ENCODE data around the gene SLC16A2.
"Not testable (repeated sequence)": the region's sequence is repeated elsewhere in the genome, so short reads cannot be mapped to it uniquely, and the experiment has no call there.

The SLC16A2 gene

GRCh38 chrX:74451450-74452198 is 30.3 kb downstream of the SLC16A2 start:
- ChIA-PET POLR2A (no interaction called here), CTCF (no interaction called here)
- DNase-seq (ENCODE audit: extremely low spot score) = no peak
- TF ChIP-seq FOXK2 (IDR thresholded peaks at IDR 0.05) (no peak), FOXM1 (IDR thresholded peaks at IDR 0.05; ENCODE audit: borderline replicate concordance) (no peak), LEF1 (IDR thresholded peaks at IDR 0.05; ENCODE audit: borderline replicate concordance) (no peak), FOXA1 (IDR thresholded peaks at IDR 0.05) (no peak), PKNOX1 (IDR thresholded peaks at IDR 0.05) (no peak)

GRCh38 chrX:74452199-74452481 is 30.8 kb downstream of the SLC16A2 start:
- ChIA-PET CTCF (no interaction called here), POLR2A (no interaction called here)
- TF ChIP-seq NFRKB (IDR thresholded peaks at IDR 0.05) (no peak), FOXM1 (IDR thresholded peaks at IDR 0.05; ENCODE audit: borderline replicate concordance) (no peak), SP1 (IDR thresholded peaks at IDR 0.05) (no peak), ARNT (IDR thresholded peaks at IDR 0.05) (no peak), ZNF384 (IDR thresholded peaks at IDR 0.05) (no peak), BHLHE40 (IDR thresholded peaks at IDR 0.05; ENCODE audit: borderline replicate concordance) (no peak), ELF4 (IDR thresholded peaks at IDR 0.05) (no peak), PKNOX1 (IDR thresholded peaks at IDR 0.05) (no peak), LEF1 (IDR thresholded peaks at IDR 0.05; ENCODE audit: borderline replicate concordance) (no peak), HDGF (IDR thresholded peaks at IDR 0.05; ENCODE audit: borderline replicate concordance) (no peak), L3MBTL2 (conservative IDR thresholded peaks at IDR 0.05) (no peak), CTBP1 (IDR thresholded peaks at IDR 0.05; ENCODE audit: borderline replicate concordance) (no peak), FOXA1 (IDR thresholded peaks at IDR 0.05) (no peak), FOXK2 (IDR thresholded peaks at IDR 0.05) (no peak)
- no peak for DNase-seq (ENCODE audit: extremely low spot score)

GRCh38 chrX:74453178-74453577 is 31.9 kb downstream of the SLC16A2 start:
- ChIA-PET CTCF (no interaction called here), POLR2A (no interaction called here)

GRCh38 chrX:74454233-74454632 is 32.9 kb downstream of the SLC16A2 start:
- CTCF ChIA-PET; DNase-seq (ENCODE audit: extremely low spot score); POLR2A ChIA-PET: not testable (repeated sequence)

More at GRCh38 chrX:74453178-74453577, 31.9 kb downstream of the SLC16A2 start:
- no peak for DNase-seq (ENCODE audit: extremely low spot score)
- no peak for TF ChIP-seq BHLHE40 (IDR thresholded peaks at IDR 0.05; ENCODE audit: borderline replicate concordance)
- no peak for TF ChIP-seq FOXK2 (IDR thresholded peaks at IDR 0.05)
- no peak for TF ChIP-seq SP1 (IDR thresholded peaks at IDR 0.05)
- TF ChIP-seq NFRKB (IDR thresholded peaks at IDR 0.05) = no peak
- no peak for TF ChIP-seq CTBP1 (IDR thresholded peaks at IDR 0.05; ENCODE audit: borderline replicate concordance)
- TF ChIP-seq FOXA1 (IDR thresholded peaks at IDR 0.05) = no peak
- TF ChIP-seq HDGF (IDR thresholded peaks at IDR 0.05; ENCODE audit: borderline replicate concordance) = no peak
- TF ChIP-seq L3MBTL2 (conservative IDR thresholded peaks at IDR 0.05) = no peak
- TF ChIP-seq ELF4 (IDR thresholded peaks at IDR 0.05) = no peak
- no peak for TF ChIP-seq FOXM1 (IDR thresholded peaks at IDR 0.05; ENCODE audit: borderline replicate concordance)
- no peak for TF ChIP-seq LEF1 (IDR thresholded peaks at IDR 0.05; ENCODE audit: borderline replicate concordance)
- no peak for TF ChIP-seq TARDBP (IDR thresholded peaks at IDR 0.05)
- no peak for TF ChIP-seq ARNT (IDR thresholded peaks at IDR 0.05)
- no peak for TF ChIP-seq ZNF384 (IDR thresholded peaks at IDR 0.05)

- no peak for DNase-seq (ENCODE audit: extremely low spot score)
- ChIA-PET POLR2A (no interaction called here), CTCF (no interaction called here)
Observed at GRCh38 chrX:74458736-74459135, 37.4 kb downstream of the SLC16A2 start.

GRCh38 chrX:74461384-74461783 is 40.1 kb downstream of the SLC16A2 start:
- ChIA-PET CTCF (interaction anchor here (0.7 kb wide), 1 partner anchor 348 kb away, joined by 3 read pairs; no protein-coding TSS in a partner anchor), POLR2A (no interaction called here)
- no peak for TF ChIP-seq FOXA1 (IDR thresholded peaks at IDR 0.05)
- TF ChIP-seq SP1 (IDR thresholded peaks at IDR 0.05) = no peak
- no peak for TF ChIP-seq CTBP1 (IDR thresholded peaks at IDR 0.05; ENCODE audit: borderline replicate concordance)
- no peak for DNase-seq (ENCODE audit: extremely low spot score)

More at GRCh38 chrX:74458736-74459135, 37.4 kb downstream of the SLC16A2 start:
- TF ChIP-seq FOXK2 (IDR thresholded peaks at IDR 0.05) (no peak), CTBP1 (IDR thresholded peaks at IDR 0.05; ENCODE audit: borderline replicate concordance) (peak; percentile 44; the same call in 1 of the 2 replicates), ELF4 (IDR thresholded peaks at IDR 0.05) (no peak)

GRCh38 chrX:74464722-74465121 is 43.4 kb downstream of the SLC16A2 start:
- no peak for DNase-seq (ENCODE audit: extremely low spot score)
- TF ChIP-seq TARDBP (IDR thresholded peaks at IDR 0.05) (no peak), ELF4 (IDR thresholded peaks at IDR 0.05) (no peak), ZNF384 (IDR thresholded peaks at IDR 0.05) (no peak), SUZ12 (IDR thresholded peaks at IDR 0.05) (no peak), HDGF (IDR thresholded peaks at IDR 0.05; ENCODE audit: borderline replicate concordance) (no peak), FOXM1 (IDR thresholded peaks at IDR 0.05; ENCODE audit: borderline replicate concordance) (no peak), SP1 (IDR thresholded peaks at IDR 0.05) (no peak), ARNT (IDR thresholded peaks at IDR 0.05) (no peak), CTBP1 (IDR thresholded peaks at IDR 0.05; ENCODE audit: borderline replicate concordance) (no peak), PKNOX1 (IDR thresholded peaks at IDR 0.05) (no peak), L3MBTL2 (conservative IDR thresholded peaks at IDR 0.05) (no peak), FOXA1 (IDR thresholded peaks at IDR 0.05) (no peak), LEF1 (IDR thresholded peaks at IDR 0.05; ENCODE audit: borderline replicate concordance) (no peak)
- ChIA-PET POLR2A (no interaction called here), CTCF (no interaction called here)

All from HEK293T (cell line).